Liver (tissue), 3 donors: Measurements from ENCODE around the gene SRRM3.

ENCODE experiments used
- TAF1 ChIP-seq: conservative IDR thresholded peaks from 2 replicates; pipeline ENCODE4 v1.6.1; 2016; ENCODE audit warnings: antibody characterized with exemption, mild to moderate bottlenecking
- TF ChIP-seq, protein P1 (sequence below): fragments of 150-350 bp; IDR thresholded peaks from 2 replicates; pipeline ENCODE4 v1.5.1; 2017; ENCODE audit warnings: improper control_type of control experiment, low read depth, low read length; ENCODE audit not compliant: missing input control
- TF ChIP-seq, protein P2 (sequence below): IDR thresholded peaks from 2 replicates; pipeline ENCODE4 v1.6.1; 2016; ENCODE audit warnings: antibody characterized with exemption
- donor health status: healthy.
- donor health status: healthy.

DNA sequence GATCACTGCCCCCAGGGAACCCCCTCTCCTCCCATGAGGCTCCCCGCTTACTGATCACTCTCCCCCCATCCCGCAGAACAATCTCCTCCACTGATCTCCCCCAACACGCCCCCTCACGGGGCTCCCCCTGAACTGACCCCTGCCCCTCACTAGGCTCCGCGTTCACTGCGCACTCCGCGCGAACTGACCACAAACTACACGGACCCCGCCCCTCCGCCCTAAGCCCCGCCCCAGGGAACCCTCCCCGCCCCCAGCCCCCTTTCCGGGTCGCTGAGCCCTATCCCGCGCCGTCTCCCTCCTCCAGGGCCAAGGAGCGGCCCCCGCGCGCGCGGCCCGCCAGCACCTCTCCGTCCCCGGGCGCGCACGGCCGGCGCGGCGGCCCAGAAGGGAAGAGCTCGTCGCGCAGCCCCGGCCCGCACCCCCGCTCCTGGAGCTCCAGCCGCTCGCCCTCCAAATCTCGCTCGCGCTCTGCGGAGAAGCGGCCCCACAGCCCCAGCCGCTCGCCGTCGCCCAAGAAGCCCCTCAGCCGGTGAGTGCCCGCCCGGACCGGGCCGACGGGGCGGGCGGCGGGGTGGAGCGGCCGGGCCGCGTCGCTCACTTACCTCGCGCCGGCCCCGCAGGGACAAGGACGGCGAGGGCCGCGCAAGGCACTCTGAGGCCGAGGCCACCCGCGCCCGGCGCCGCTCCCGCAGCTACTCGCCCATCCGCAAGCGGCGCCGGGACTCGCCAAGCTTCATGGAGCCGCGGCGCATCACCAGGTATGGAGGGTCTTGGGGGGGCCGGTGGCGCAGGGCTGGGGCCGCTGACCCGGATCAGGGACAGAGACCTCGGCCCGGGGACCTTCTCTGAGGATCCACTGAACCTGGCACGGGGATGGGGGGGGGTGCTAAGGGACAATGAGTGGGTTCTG lies 80.9 kb downstream of the SRRM3 start:
- TF ChIP-seq, protein P1, sequence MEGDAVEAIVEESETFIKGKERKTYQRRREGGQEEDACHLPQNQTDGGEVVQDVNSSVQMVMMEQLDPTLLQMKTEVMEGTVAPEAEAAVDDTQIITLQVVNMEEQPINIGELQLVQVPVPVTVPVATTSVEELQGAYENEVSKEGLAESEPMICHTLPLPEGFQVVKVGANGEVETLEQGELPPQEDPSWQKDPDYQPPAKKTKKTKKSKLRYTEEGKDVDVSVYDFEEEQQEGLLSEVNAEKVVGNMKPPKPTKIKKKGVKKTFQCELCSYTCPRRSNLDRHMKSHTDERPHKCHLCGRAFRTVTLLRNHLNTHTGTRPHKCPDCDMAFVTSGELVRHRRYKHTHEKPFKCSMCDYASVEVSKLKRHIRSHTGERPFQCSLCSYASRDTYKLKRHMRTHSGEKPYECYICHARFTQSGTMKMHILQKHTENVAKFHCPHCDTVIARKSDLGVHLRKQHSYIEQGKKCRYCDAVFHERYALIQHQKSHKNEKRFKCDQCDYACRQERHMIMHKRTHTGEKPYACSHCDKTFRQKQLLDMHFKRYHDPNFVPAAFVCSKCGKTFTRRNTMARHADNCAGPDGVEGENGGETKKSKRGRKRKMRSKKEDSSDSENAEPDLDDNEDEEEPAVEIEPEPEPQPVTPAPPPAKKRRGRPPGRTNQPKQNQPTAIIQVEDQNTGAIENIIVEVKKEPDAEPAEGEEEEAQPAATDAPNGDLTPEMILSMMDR, result no peak
- TF ChIP-seq TAF1, result no peak
- TF ChIP-seq, protein P2, sequence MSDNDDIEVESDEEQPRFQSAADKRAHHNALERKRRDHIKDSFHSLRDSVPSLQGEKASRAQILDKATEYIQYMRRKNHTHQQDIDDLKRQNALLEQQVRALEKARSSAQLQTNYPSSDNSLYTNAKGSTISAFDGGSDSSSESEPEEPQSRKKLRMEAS, result no peak
